ENCODE measurements around the gene MRPL4. TPM values are rescaled to one million over a fixed set of nuclear protein-coding genes. Genes with fewer than 3 reads are reported as not detected.

The MRPL4 gene
- total and polyA plus RNA-seq, 2 of the 13 experiments (the other 11 are each of a cell fraction or from before 2014, with no cell fraction given): 40.6 to 42.5 TPM

- TF ChIP-seq ZNF343 (CRISPR knock-in tag; IDR thresholded peaks at IDR 0.05) (no peak), SRY (CRISPR knock-in tag; IDR thresholded peaks at IDR 0.05) (0 out of 2 replicates have a peak, but pooled peaks have one; percentile 68), PCBP2 (optimal IDR thresholded peaks at IDR 0.05; ENCODE audit: low read depth, low read length, poor library complexity, severe bottlenecking) (no peak), RXRA (CRISPR knock-in tag; IDR thresholded peaks at IDR 0.05) (peak; percentile 97), TCF7 (IDR thresholded peaks at IDR 0.05; ENCODE audit: low read depth) (no peak), SALL2 (CRISPR knock-in tag; IDR thresholded peaks at IDR 0.05) (peak; percentile 79), NKX3-1 (CRISPR knock-in tag; IDR thresholded peaks at IDR 0.05) (0 out of 2 replicates have a peak, but pooled peaks have one; percentile 55), KLF15 (CRISPR knock-in tag; IDR thresholded peaks at IDR 0.05; ENCODE audit: borderline replicate concordance) (peak; percentile 62; the same call in 1 of the 2 replicates), AKNA (CRISPR knock-in tag; IDR thresholded peaks at IDR 0.05; ENCODE audit: borderline replicate concordance) (no peak), ZNF768 (CRISPR knock-in tag; IDR thresholded peaks at IDR 0.05) (peak; percentile 62; the same call in 1 of the 2 replicates), SNAPC2 (CRISPR knock-in tag; IDR thresholded peaks at IDR 0.05) (peak; percentile 78), PRMT3 (CRISPR knock-in tag; IDR thresholded peaks at IDR 0.05; ENCODE audit: borderline replicate concordance, low read depth) (0 out of 2 replicates have a peak, but pooled peaks have one; percentile 68), ZNF770 (CRISPR knock-in tag; IDR thresholded peaks at IDR 0.05) (peak; percentile 88), GMEB1 (CRISPR knock-in tag; IDR thresholded peaks at IDR 0.05; ENCODE audit: borderline replicate concordance) (peak; percentile 65; the same call in 1 of the 2 replicates), ZMAT5 (CRISPR knock-in tag; IDR thresholded peaks at IDR 0.05; ENCODE audit: borderline replicate concordance, low read depth) (no peak), KLF13 (CRISPR knock-in tag; IDR thresholded peaks at IDR 0.05) (no peak), ZNF781 (CRISPR knock-in tag; IDR thresholded peaks at IDR 0.05; ENCODE audit: borderline replicate concordance, not compliant biosample characterization) (peak; percentile 59), MTF1 (CRISPR knock-in tag; IDR thresholded peaks at IDR 0.05) (no peak), ZFP82 (CRISPR knock-in tag; IDR thresholded peaks at IDR 0.05; ENCODE audit: borderline replicate concordance) (peak; percentile 95)
These were observed 18.8 kb downstream of the MRPL4 start, which contains the start of gene ICAM1 (continued) for GRCh38 chr19:10270616-10271394.

All from HepG2 (cell line).